Naive thymus-derived CD8-positive, alpha-beta T cell (primary cell): ENCODE results near the gene MBD5. TPM values are rescaled to one million over a fixed set of nuclear protein-coding genes. Genes with fewer than 3 reads are reported as not detected.

Experiments used
- ATAC-seq, 2 donors: fragments of 150-1000 bp; cut with Tn5 transposase in 1 of 2; sonication (Bioruptor Pico), chemical (Tn5 transposase) in 1 of 2; 1 replicate in 1 of 2; 2 replicates in 1 of 2; pipeline ENCODE4 v1.10.0; 2021; ENCODE audit warnings: mild to moderate bottlenecking in 2 of 2, moderate library complexity in 2 of 2
- POLR2A ChIA-PET: fragments of 350-600 bp; sonication (Branson Sonifier 250); formaldehyde crosslinking; loops from one replicate; lab custom pipeline; 2021; ENCODE audit warnings: antibody characterized with exemption; lab: Charles Lee
- DNase-seq, 10 donors: peaks; one replicate each; pipeline versions ENCODE4 v3.0.0 to v3.0.0-alpha.2; 2020 to 2022
- H3K27ac Mint-ChIP-seq, 10 donors: one replicate each; pipeline ENCODE4 v1.8.0; 2020 to 2022; ENCODE audit warnings: mild to moderate bottlenecking in 10 of 10, mixed read lengths in 10 of 10, moderate library complexity in 4 of 10, inconsistent platforms in 1 of 10
- H3K27me3 Mint-ChIP-seq, 5 donors: one replicate each; pipeline ENCODE4 v1.8.0; 2021 to 2022; ENCODE audit warnings: mixed read lengths in 5 of 5
- H3K36me3 Mint-ChIP-seq, 3 donors: one replicate each; pipeline ENCODE4 v1.8.0; 2020 to 2022; ENCODE audit warnings: mixed read lengths in 3 of 3, mild to moderate bottlenecking in 2 of 3, inconsistent platforms in 1 of 3
- H3K4me1 Mint-ChIP-seq, 4 donors: one replicate each; pipeline ENCODE4 v1.8.0; 2021 to 2022; ENCODE audit warnings: mixed read lengths in 4 of 4
- H3K4me3 Mint-ChIP-seq, 10 donors: one replicate each; pipeline ENCODE4 v1.8.0; 2020 to 2022; ENCODE audit warnings: mild to moderate bottlenecking in 10 of 10, mixed read lengths in 10 of 10, moderate library complexity in 6 of 10, inconsistent platforms in 1 of 10
- H3K9me3 Mint-ChIP-seq, 9 donors: one replicate each; pipeline ENCODE4 v1.8.0; 2020 to 2022; ENCODE audit warnings: mixed read lengths in 9 of 9, mild to moderate bottlenecking in 3 of 9, inconsistent platforms in 1 of 9, moderate library complexity in 1 of 9
- polyA plus RNA-seq, 3 donors: library from polyadenylated mRNA; unstranded; fragments of 300-500 nt; fragmentation: Illumina TruSeq; gene quantifications; one replicate each; pipeline ENCODE4 v1.2.3, GENCODE V29; 2021
- total RNA-seq, 8 experiments: library from RNA in 2 of 8; stranded (reverse) in 2 of 8; gene quantifications; one replicate each; pipeline ENCODE4 v1.2.3 and lab custom pipeline; 2021 to 2026

MBD5 gene
- total and polyA plus RNA-seq, 5 experiments from 2014 or later: 11.7 to 54.1 (median 17.9) TPM

GRCh38 chr2:148065936-148066335 is 45.0 kb downstream of the MBD5 start:
- ATAC-seq (no peak), DNase-seq (no peak)
- H3K4me1 Mint-ChIP-seq: peaks cover 3 to 12% (median 7%) of the 10 kb centered on the region in 4 donors
- POLR2A ChIA-PET: no interaction called here
- peaks cover 0 to 5% (median 0%) of the 10 kb centered on the region in 9 donors for H3K9me3 Mint-ChIP-seq
- peaks cover 0 to 13% (median 12%) of the 10 kb centered on the region in 3 donors for H3K36me3 Mint-ChIP-seq
- no peak overlapping the region for H3K4me3 Mint-ChIP-seq
- no peak overlapping the region for H3K27ac Mint-ChIP-seq
- no peaks in the 10 kb centered on the region for H3K27me3 Mint-ChIP-seq

- no peak for ATAC-seq
- POLR2A ChIA-PET: no interaction called here
- H3K4me1 Mint-ChIP-seq: peaks cover 3 to 12% (median 7%) of the 10 kb centered on the region in 4 donors
- no peak for DNase-seq
- no peak overlapping the region for H3K27ac Mint-ChIP-seq
- no peak overlapping the region for H3K4me3 Mint-ChIP-seq
- H3K9me3 Mint-ChIP-seq: peaks cover 0 to 5% (median 0%) of the 10 kb centered on the region in 9 donors
- no peaks in the 10 kb centered on the region for H3K27me3 Mint-ChIP-seq
- peaks cover 0 to 20% (median 17%) of the 10 kb centered on the region in 3 donors for H3K36me3 Mint-ChIP-seq
Observed at GRCh38 chr2:148067801-148068200, 46.9 kb downstream of the MBD5 start.

- Mint-ChIP-seq H3K4me1 (peaks cover 0 to 17% (median 6%) of the 10 kb centered on the region in 4 donors), H3K4me3 (no peak overlapping the region), H3K27ac (no peak overlapping the region), H3K36me3 (peaks cover 0 to 15% (median 11%) of the 10 kb centered on the region in 3 donors), H3K27me3 (no peaks in the 10 kb centered on the region), H3K9me3 (no peaks in the 10 kb centered on the region)
- POLR2A ChIA-PET: no interaction called here
- ATAC-seq (no peak), DNase-seq (no peak)
Observed at GRCh38 chr2:148071351-148071750, 50.5 kb downstream of the MBD5 start.

GRCh38 chr2:148096012-148096411 is 75.1 kb downstream of the MBD5 start:
- no peak overlapping the region for H3K4me3 Mint-ChIP-seq
- peaks cover 0 to 13% (median 8%) of the 10 kb centered on the region in 9 donors for H3K9me3 Mint-ChIP-seq
- DNase-seq (no peak), ATAC-seq (no peak)
- peaks cover 0 to 6% (median 3%) of the 10 kb centered on the region in 4 donors for H3K4me1 Mint-ChIP-seq
- POLR2A ChIA-PET: no interaction called here
- H3K27me3 Mint-ChIP-seq: no peaks in the 10 kb centered on the region
- H3K36me3 Mint-ChIP-seq: peaks cover 0 to 12% (median 8%) of the 10 kb centered on the region in 3 donors
- H3K27ac Mint-ChIP-seq: no peak overlapping the region

- peak overlapping the region in 4 of 10 donors; percentile 8 to 88 (median 48) for H3K27ac Mint-ChIP-seq
- H3K27me3 Mint-ChIP-seq: no peaks in the 10 kb centered on the region
- POLR2A ChIA-PET: no interaction called here
- peaks cover 0 to 12% (median 0%) of the 10 kb centered on the region in 9 donors for H3K9me3 Mint-ChIP-seq
- ATAC-seq: no peak
- H3K4me1 Mint-ChIP-seq: peaks cover 5 to 25% (median 7%) of the 10 kb centered on the region in 4 donors
- H3K36me3 Mint-ChIP-seq: peaks cover 3 to 9% (median 7%) of the 10 kb centered on the region in 3 donors
- DNase-seq: no peak
- H3K4me3 Mint-ChIP-seq: no peak overlapping the region
Observed at GRCh38 chr2:148102641-148103040, 81.8 kb downstream of the MBD5 start.

- peak overlapping the region in 4 of 10 donors; percentile 2 to 82 (median 20) for H3K27ac Mint-ChIP-seq
- H3K9me3 Mint-ChIP-seq: peaks cover 0 to 14% (median 0%) of the 10 kb centered on the region in 9 donors
- H3K4me3 Mint-ChIP-seq: no peak overlapping the region
- ATAC-seq (no peak), DNase-seq (no peak)
- POLR2A ChIA-PET: no interaction called here
- no peaks in the 10 kb centered on the region for H3K27me3 Mint-ChIP-seq
- peaks cover 6 to 19% (median 9%) of the 10 kb centered on the region in 4 donors for H3K4me1 Mint-ChIP-seq
- peaks cover 7 to 14% (median 10%) of the 10 kb centered on the region in 3 donors for H3K36me3 Mint-ChIP-seq
Observed at GRCh38 chr2:148103946-148104345, 83.1 kb downstream of the MBD5 start.

GRCh38 chr2:148106331-148106730 is 85.4 kb downstream of the MBD5 start:
- Mint-ChIP-seq H3K9me3 (peaks cover 0 to 14% (median 0%) of the 10 kb centered on the region in 9 donors), H3K4me1 (peaks cover 13 to 31% (median 21%) of the 10 kb centered on the region in 4 donors), H3K4me3 (no peak overlapping the region), H3K36me3 (peaks cover 7 to 14% (median 11%) of the 10 kb centered on the region in 3 donors), H3K27me3 (no peaks in the 10 kb centered on the region), H3K27ac (no peak overlapping the region)
- DNase-seq: no peak
- POLR2A ChIA-PET: no interaction called here
- no peak for ATAC-seq

- Mint-ChIP-seq H3K27ac (no peak overlapping the region), H3K4me1 (peaks cover 11 to 19% (median 17%) of the 10 kb centered on the region in 4 donors), H3K9me3 (peaks cover 0 to 14% (median 0%) of the 10 kb centered on the region in 9 donors), H3K27me3 (no peaks in the 10 kb centered on the region), H3K36me3 (peaks cover 7 to 14% (median 11%) of the 10 kb centered on the region in 3 donors), H3K4me3 (no peak overlapping the region)
- POLR2A ChIA-PET: no interaction called here
- DNase-seq (no peak), ATAC-seq (no peak)
Observed at GRCh38 chr2:148108385-148108784, 87.5 kb downstream of the MBD5 start.

- Mint-ChIP-seq H3K9me3 (peaks cover 0 to 14% (median 0%) of the 10 kb centered on the region in 9 donors), H3K27ac (peak overlapping the region in 5 of 10 donors; percentile 0 to 50 (median 32)), H3K36me3 (peaks cover 7 to 14% (median 14%) of the 10 kb centered on the region in 3 donors), H3K4me1 (peaks cover 8 to 17% (median 13%) of the 10 kb centered on the region in 4 donors), H3K27me3 (no peaks in the 10 kb centered on the region), H3K4me3 (peak overlapping the region in 1 of 10 donors; percentile 8)
- POLR2A ChIA-PET: no interaction called here
- no peak for ATAC-seq
- DNase-seq: no peak
Observed at GRCh38 chr2:148110184-148110583, 89.3 kb downstream of the MBD5 start.

GRCh38 chr2:148122788-148123187 is 101.9 kb downstream of the MBD5 start:
- POLR2A ChIA-PET: no interaction called here
- peaks cover 0 to 20% (median 8%) of the 10 kb centered on the region in 4 donors for H3K4me1 Mint-ChIP-seq
- H3K4me3 Mint-ChIP-seq: no peak overlapping the region
- ATAC-seq: no peak
- no peaks in the 10 kb centered on the region for H3K27me3 Mint-ChIP-seq
- H3K36me3 Mint-ChIP-seq: peaks cover 16 to 34% (median 16%) of the 10 kb centered on the region in 3 donors
- peaks cover 0 to 14% (median 6%) of the 10 kb centered on the region in 9 donors for H3K9me3 Mint-ChIP-seq
- H3K27ac Mint-ChIP-seq: no peak overlapping the region
- no peak for DNase-seq

- peaks cover 0 to 20% (median 8%) of the 10 kb centered on the region in 4 donors for H3K4me1 Mint-ChIP-seq
- H3K36me3 Mint-ChIP-seq: peaks cover 7 to 22% (median 13%) of the 10 kb centered on the region in 3 donors
- no peak overlapping the region for H3K27ac Mint-ChIP-seq
- POLR2A ChIA-PET: no interaction called here
- ATAC-seq: no peak
- H3K9me3 Mint-ChIP-seq: peaks cover 0 to 7% (median 4%) of the 10 kb centered on the region in 9 donors
- no peak for DNase-seq
- H3K4me3 Mint-ChIP-seq: no peak overlapping the region
- H3K27me3 Mint-ChIP-seq: no peaks in the 10 kb centered on the region
Observed at GRCh38 chr2:148124271-148124670, 103.4 kb downstream of the MBD5 start.

GRCh38 chr2:148130581-148130980 is 109.7 kb downstream of the MBD5 start:
- Mint-ChIP-seq H3K36me3 (peaks cover 0 to 4% (median 4%) of the 10 kb centered on the region in 3 donors), H3K27me3 (no peaks in the 10 kb centered on the region), H3K4me1 (peaks cover 0 to 24% (median 2%) of the 10 kb centered on the region in 4 donors), H3K27ac (peak overlapping the region in 1 of 10 donors; percentile 8), H3K4me3 (no peak overlapping the region), H3K9me3 (peaks cover 0 to 3% (median 0%) of the 10 kb centered on the region in 9 donors)
- POLR2A ChIA-PET: no interaction called here
- no peak for ATAC-seq
- no peak for DNase-seq

GRCh38 chr2:148132412-148132811 is 111.5 kb downstream of the MBD5 start:
- no peak overlapping the region for H3K4me3 Mint-ChIP-seq

More at GRCh38 chr2:148132412-148132811, 111.5 kb downstream of the MBD5 start:
- ATAC-seq (no peak), DNase-seq (no peak)
- POLR2A ChIA-PET: no interaction called here
- Mint-ChIP-seq H3K9me3 (peaks cover 0 to under 1% (median 0%) of the 10 kb centered on the region in 9 donors), H3K36me3 (peaks cover 0 to 2% (median 0%) of the 10 kb centered on the region in 3 donors), H3K27ac (no peak overlapping the region), H3K4me1 (peaks cover 0 to 25% (median 6%) of the 10 kb centered on the region in 4 donors), H3K27me3 (no peaks in the 10 kb centered on the region)
